HEK293 (cell line): Measurements from ENCODE around the gene RNF217.

Source experiments
- CTCF ChIP-seq: fragments of 450-650 bp; formaldehyde crosslinking; IDR thresholded peaks from 2 replicates; pipeline ENCODE4 v1.5.1; 2016; ENCODE audit warnings: missing biosample characterization, missing genetic modification characterization
- SALL2 ChIP-seq: fragments of 450-650 bp; formaldehyde crosslinking; IDR thresholded peaks from 2 replicates; pipeline ENCODE4 v1.5.0; 2017; ENCODE audit warnings: missing biosample characterization, mild to moderate bottlenecking, missing genetic modification characterization, borderline replicate concordance
- YY1 ChIP-seq: fragments of 450-650 bp; formaldehyde crosslinking; IDR thresholded peaks from 2 replicates; pipeline ENCODE4 v1.5.1; 2018; ENCODE audit warnings: missing biosample characterization, missing genetic modification characterization
- ZFHX2 ChIP-seq: fragments of 450-650 bp; formaldehyde crosslinking; conservative IDR thresholded peaks from 2 replicates; pipeline ENCODE4 v1.5.1; 2016; ENCODE audit warnings: missing biosample characterization, missing genetic modification characterization
- ZFP69B ChIP-seq: fragments of 450-650 bp; formaldehyde crosslinking; IDR thresholded peaks from 2 replicates; pipeline ENCODE4 v1.5.1; 2016; ENCODE audit warnings: missing biosample characterization, missing genetic modification characterization
- ZNF155 ChIP-seq: fragments of 450-650 bp; formaldehyde crosslinking; IDR thresholded peaks from 2 replicates; pipeline ENCODE4 v1.5.1; 2016; ENCODE audit warnings: missing biosample characterization, missing genetic modification characterization
- ZNF16 ChIP-seq: fragments of 450-650 bp; formaldehyde crosslinking; IDR thresholded peaks from 2 replicates; pipeline ENCODE4 v1.5.1; 2016; ENCODE audit warnings: low read depth, missing biosample characterization, missing genetic modification characterization
- ZNF274 ChIP-seq, 2 experiments: fragments of 200-500 bp in 1 of 2; fragments of 450-650 bp in 1 of 2; sonication (Bioruptor generic) in 1 of 2; formaldehyde crosslinking in 1 of 2; IDR thresholded peaks; 2 replicates each; pipeline versions ENCODE4 v1.5.1 to v1.6.1; 2014 to 2016; ENCODE audit warnings: borderline replicate concordance in 1 of 2, inconsistent platforms in 1 of 2, low read length in 1 of 2, missing biosample characterization in 1 of 2, missing genetic modification characterization in 1 of 2
- ZNF580 ChIP-seq: fragments of 450-650 bp; formaldehyde crosslinking; IDR thresholded peaks from 2 replicates; pipeline ENCODE4 v1.5.1; 2016; ENCODE audit warnings: missing biosample characterization, missing genetic modification characterization
- ZNF670 ChIP-seq: fragments of 450-650 bp; formaldehyde crosslinking; IDR thresholded peaks from 2 replicates; pipeline ENCODE4 v1.5.1; 2016; ENCODE audit warnings: missing biosample characterization, missing genetic modification characterization, low read depth

- TF ChIP-seq ZFHX2 (tag by site-specific recombination) (no peak), SALL2 (tag by site-specific recombination) (no peak), ZNF580 (tag by site-specific recombination) (no peak), YY1 (no peak), CTCF (tag by site-specific recombination) (no peak), ZNF670 (tag by site-specific recombination) (no peak), ZNF155 (tag by site-specific recombination) (no peak), ZNF16 (tag by site-specific recombination) (no peak), ZNF274 (IDR thresholded peaks at IDR 0.05; ENCODE audit: low read length) (no peak), ZNF274 (tag by site-specific recombination; IDR thresholded peaks at IDR 0.05; ENCODE audit: borderline replicate concordance) (no peak), ZFP69B (no peak)
Observed at GRCh38 chr6:124987291-124987690, 25.1 kb downstream of the RNF217 start.
